Gastroesophageal sphincter (tissue), 4 donors: ENCODE data around the gene MOCOS. TPM values are rescaled to one million over a fixed set of nuclear protein-coding genes. Genes with fewer than 3 reads are reported as not detected.
"Not testable (repeated sequence)": the region's sequence is repeated elsewhere in the genome, so short reads cannot be mapped to it uniquely, and the experiment has no call there.

Source experiments
- ATAC-seq: fragments of 150-250 bp; one replicate; pipeline ENCODE4 v1.9.1; 2016; ENCODE audit warnings: mild to moderate bottlenecking, moderate library complexity
- H3K27ac ChIP-seq, 4 donors: fragments of 200-600 bp; sonication (generic) in 3 of 4; 1 replicate in 3 of 4; 2 replicates in 1 of 4; pipeline ENCODE4 v1.5.1; 2016 to 2019
- H3K27me3 ChIP-seq: fragments of 200-600 bp; sonication (generic); one replicate; pipeline ENCODE4 v1.5.1; 2019
- H3K36me3 ChIP-seq, 2 donors: fragments of 200-600 bp; sonication (generic); one replicate each; pipeline ENCODE4 v1.5.1; 2019; ENCODE audit warnings: control low read depth in 1 of 2
- H3K4me1 ChIP-seq, 3 donors: fragments of 200-600 bp; sonication (generic); 1 replicate in 2 of 3; 2 replicates in 1 of 3; pipeline ENCODE4 v1.5.1; 2016 to 2019; ENCODE audit warnings: control low read depth in 2 of 3
- H3K4me3 ChIP-seq, 2 donors: fragments of 200-600 bp; sonication (generic); one replicate each; pipeline ENCODE4 v1.5.1; 2019; ENCODE audit warnings: mild to moderate bottlenecking in 1 of 2, moderate library complexity in 1 of 2
- H3K9me3 ChIP-seq, 3 donors: fragments of 200-600 bp; sonication (generic); one replicate each; pipeline ENCODE4 v1.5.1; 2017 to 2019; ENCODE audit warnings: control low read depth in 2 of 3
- EP300 ChIP-seq: sonication (generic); formaldehyde crosslinking; IDR thresholded peaks from one replicate; pipeline ENCODE4 v1.6.1; 2017; ENCODE audit warnings: antibody characterized with exemption, mild to moderate bottlenecking
- POLR2A ChIP-seq, 2 donors: fragments of 450-650 bp; IDR thresholded peaks; one replicate each; pipeline ENCODE4 v1.6.1; 2017; ENCODE audit warnings: antibody characterized with exemption in 2 of 2, mild to moderate bottlenecking in 2 of 2, moderate library complexity in 1 of 2
- POLR2AphosphoS5 ChIP-seq: sonication (generic); formaldehyde crosslinking; IDR thresholded peaks from one replicate; pipeline ENCODE4 v1.6.1; 2017; ENCODE audit warnings: antibody characterized with exemption
- WGBS, 2 donors: methylation state at CpG; one replicate each; pipeline ENCODE4 v1.1.5; 2018; ENCODE audit warnings: low coverage in 1 of 2; 5-methylcytosine and 5-hydroxymethylcytosine counted together
- total RNA-seq, 4 donors: library from RNA; depleted of rRNA; stranded (reverse); fragments of >200 nt; gene quantifications; one replicate each; pipeline ENCODE4 v1.1.0, GENCODE V29; 2016
- TF ChIP-seq, protein P1 (sequence below), 4 experiments: fragments of 200-600 bp in 2 of 4; fragments of 450-650 bp in 2 of 4; sonication (generic) in 1 of 4; IDR thresholded peaks; one replicate each; pipeline ENCODE4 v1.5.1; 2017 to 2019; ENCODE audit warnings: antibody characterized with exemption in 4 of 4, mild to moderate bottlenecking in 2 of 4, moderate library complexity in 2 of 4

Gene MOCOS
- total RNA-seq, 4 donors from 2014 or later, result 1.3 to 2.1 (median 1.7) TPM

DNA sequence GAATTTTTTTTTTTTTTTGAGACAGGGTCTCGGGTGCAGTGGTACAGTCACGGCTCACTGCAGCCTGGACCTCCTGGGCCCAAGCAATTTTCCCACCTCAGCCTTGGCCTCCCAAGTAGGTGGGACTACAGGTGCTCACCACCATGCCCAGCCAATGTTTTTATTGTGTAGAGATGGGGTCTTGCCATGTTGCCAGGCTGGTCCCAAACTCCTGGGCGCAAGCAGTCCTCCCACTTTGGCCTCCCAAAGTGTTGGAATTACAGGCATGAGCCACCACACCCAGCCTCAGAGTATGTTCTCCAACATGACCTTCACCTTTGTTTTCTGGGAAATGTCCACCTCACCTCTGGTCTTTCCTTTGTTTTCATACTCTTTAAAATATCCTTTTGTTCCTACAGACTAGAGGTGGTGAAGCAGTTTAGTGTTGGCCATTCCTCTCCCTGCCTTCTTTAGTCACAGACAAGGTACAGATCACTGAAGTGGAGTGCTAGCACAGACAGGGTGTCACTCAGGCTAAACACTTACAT is 19.5 kb upstream of the MOCOS start:
- Histone ChIP-seq H3K27ac (no peak overlapping the region), H3K9me3 (no peaks in the 10 kb centered on the region), H3K36me3 (peaks cover 4 to 98% of the 10 kb centered on the region in 2 donors), H3K4me1 (no peaks in the 10 kb centered on the region), H3K4me3 (no peak overlapping the region), H3K27me3 (no peaks in the 10 kb centered on the region)
- no peak for TF ChIP-seq POLR2AphosphoS5
- no peak for TF ChIP-seq EP300
- TF ChIP-seq, protein P1, sequence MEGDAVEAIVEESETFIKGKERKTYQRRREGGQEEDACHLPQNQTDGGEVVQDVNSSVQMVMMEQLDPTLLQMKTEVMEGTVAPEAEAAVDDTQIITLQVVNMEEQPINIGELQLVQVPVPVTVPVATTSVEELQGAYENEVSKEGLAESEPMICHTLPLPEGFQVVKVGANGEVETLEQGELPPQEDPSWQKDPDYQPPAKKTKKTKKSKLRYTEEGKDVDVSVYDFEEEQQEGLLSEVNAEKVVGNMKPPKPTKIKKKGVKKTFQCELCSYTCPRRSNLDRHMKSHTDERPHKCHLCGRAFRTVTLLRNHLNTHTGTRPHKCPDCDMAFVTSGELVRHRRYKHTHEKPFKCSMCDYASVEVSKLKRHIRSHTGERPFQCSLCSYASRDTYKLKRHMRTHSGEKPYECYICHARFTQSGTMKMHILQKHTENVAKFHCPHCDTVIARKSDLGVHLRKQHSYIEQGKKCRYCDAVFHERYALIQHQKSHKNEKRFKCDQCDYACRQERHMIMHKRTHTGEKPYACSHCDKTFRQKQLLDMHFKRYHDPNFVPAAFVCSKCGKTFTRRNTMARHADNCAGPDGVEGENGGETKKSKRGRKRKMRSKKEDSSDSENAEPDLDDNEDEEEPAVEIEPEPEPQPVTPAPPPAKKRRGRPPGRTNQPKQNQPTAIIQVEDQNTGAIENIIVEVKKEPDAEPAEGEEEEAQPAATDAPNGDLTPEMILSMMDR (IDR thresholded peaks at IDR 0.05), result no peak
- TF ChIP-seq POLR2A (IDR thresholded peaks at IDR 0.05), result no peak
- no peak for ATAC-seq
- 98 to 100% methylated on average over 2 to 3 of the region's 3 CpGs for WGBS, 2 donors

DNA sequence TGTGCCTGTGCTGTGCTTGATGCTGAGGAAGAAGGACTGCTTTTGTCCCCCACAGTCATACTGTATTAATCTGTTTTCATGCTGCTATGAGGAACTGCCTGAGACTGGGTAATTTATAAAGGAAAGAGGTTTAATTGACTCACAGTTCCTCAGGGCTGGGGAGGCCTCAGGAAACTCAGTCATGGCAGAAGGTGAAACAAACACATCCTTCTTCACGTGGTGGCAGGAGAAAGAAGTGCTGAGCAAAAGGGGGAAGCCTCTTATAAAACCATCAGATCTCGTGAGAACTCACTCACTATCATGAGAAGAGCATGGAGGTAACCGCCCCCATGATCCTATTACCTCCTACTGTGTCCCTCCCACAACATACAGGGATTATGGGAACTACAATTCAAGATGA is 19.0 kb upstream of the MOCOS start:
- not testable (repeated sequence) for H3K27me3 ChIP-seq, ATAC-seq, H3K4me3 ChIP-seq, H3K4me1 ChIP-seq, H3K9me3 ChIP-seq, H3K27ac ChIP-seq
- 84% methylated on average over 3 of the region's 3 CpGs; no CpG with 5 or more reads in 1 of the 2 donors for WGBS, 2 donors
- H3K36me3 ChIP-seq, result peaks cover 4 to 100% of the 10 kb centered on the region in 2 donors

DNA sequence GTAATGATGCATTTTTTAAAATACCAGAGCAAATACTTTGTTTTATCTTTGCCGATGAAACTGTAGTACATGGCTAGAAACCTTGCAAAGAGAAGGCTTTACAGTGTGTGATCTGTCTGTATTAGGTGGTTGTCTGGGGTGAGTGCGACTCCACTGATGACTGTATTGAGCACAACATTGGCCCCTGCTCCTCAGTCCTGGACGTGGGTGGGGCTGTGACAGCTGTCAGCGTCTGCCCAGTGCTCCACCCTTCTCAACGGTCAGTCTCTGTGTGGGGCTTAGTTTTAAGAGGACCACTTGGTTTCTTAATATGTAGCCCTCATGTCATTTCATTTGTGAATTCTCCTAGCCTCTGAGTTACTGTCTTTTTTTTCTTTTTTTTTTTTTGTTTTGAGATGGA is 17.4 kb upstream of the MOCOS start:
- H3K4me1 ChIP-seq, result no peaks in the 10 kb centered on the region
- no peaks in the 10 kb centered on the region for H3K9me3 ChIP-seq
- H3K36me3 ChIP-seq, result peaks cover 4 to 100% of the 10 kb centered on the region in 2 donors
- no peak for ATAC-seq
- H3K4me3 ChIP-seq, result no peak overlapping the region
- 81 to 85% methylated on average over 4 to 5 of the region's 5 CpGs for WGBS, 2 donors
- H3K27me3 ChIP-seq, result no peaks in the 10 kb centered on the region
- H3K27ac ChIP-seq, result no peak overlapping the region
- no peak for TF ChIP-seq EP300
- no peak for TF ChIP-seq POLR2AphosphoS5
- TF ChIP-seq, protein P1 (IDR thresholded peaks at IDR 0.05), result no peak
- TF ChIP-seq POLR2A (IDR thresholded peaks at IDR 0.05), result no peak

DNA sequence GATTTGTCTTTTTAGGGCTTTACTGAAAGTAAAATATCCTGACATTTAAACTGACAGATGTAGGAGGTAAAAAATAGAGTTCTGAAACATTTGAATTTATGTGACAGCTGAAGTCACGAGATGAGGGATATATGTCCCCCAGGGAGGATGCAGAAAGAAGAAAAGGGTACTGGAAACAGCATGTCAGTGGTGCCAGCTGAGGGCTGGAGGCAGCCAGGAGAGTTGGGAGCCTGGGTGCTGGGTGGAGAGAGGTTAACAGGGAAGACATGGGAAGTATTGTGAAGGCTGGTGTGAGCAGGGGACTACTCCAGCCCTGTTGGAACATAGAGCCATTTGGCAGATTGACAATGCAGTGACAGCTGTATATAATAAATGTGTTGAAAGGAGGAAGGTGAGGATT is 11.8 kb upstream of the MOCOS start:
- Histone ChIP-seq H3K4me1 (peaks cover 4 to 12% (median 10%) of the 10 kb centered on the region in 3 donors), H3K9me3 (no peaks in the 10 kb centered on the region), H3K4me3 (no peak overlapping the region), H3K27ac (no peak overlapping the region), H3K27me3 (no peaks in the 10 kb centered on the region), H3K36me3 (peaks cover 0 to 70% of the 10 kb centered on the region in 2 donors)
- no peak for ATAC-seq
- whole genome bisulfite sequencing, 2 donors, result 100% methylated on average over 1 of the region's 1 CpG; no CpG with 5 or more reads in 1 of the 2 donors
- no peak for TF ChIP-seq POLR2AphosphoS5
- TF ChIP-seq, protein P1 (IDR thresholded peaks at IDR 0.05), result no peak
- no peak for TF ChIP-seq POLR2A (IDR thresholded peaks at IDR 0.05)
- no peak for TF ChIP-seq EP300

DNA sequence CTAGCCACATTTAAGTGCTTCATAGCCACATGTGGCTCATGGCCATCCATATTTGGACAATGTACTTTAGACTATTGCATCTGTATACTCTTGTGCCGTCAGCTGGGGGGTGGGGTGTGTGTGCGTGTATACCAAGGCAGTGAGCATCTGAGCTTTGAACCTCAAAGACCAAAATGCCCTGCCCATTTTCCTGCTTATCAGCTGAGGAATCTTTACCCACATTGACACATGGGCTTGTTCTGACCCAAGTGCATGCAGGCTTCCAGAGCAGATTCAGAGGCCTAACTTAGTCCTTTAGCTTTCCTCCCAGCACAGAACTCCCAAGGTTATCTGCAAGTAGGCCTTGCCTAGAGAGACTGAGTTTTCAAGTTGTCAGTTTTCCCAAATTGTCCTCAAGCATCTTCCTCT is 11.1 kb upstream of the MOCOS start:
- Histone ChIP-seq H3K27me3 (no peaks in the 10 kb centered on the region), H3K9me3 (no peaks in the 10 kb centered on the region), H3K36me3 (peaks cover 0 to 63% of the 10 kb centered on the region in 2 donors), H3K4me3 (no peak overlapping the region), H3K4me1 (peaks cover 5 to 17% (median 11%) of the 10 kb centered on the region in 3 donors), H3K27ac (no peak overlapping the region)
- TF ChIP-seq, protein P1 (IDR thresholded peaks at IDR 0.05), result no peak
- no peak for TF ChIP-seq POLR2A (IDR thresholded peaks at IDR 0.05)
- no peak for TF ChIP-seq POLR2AphosphoS5
- TF ChIP-seq EP300, result no peak
- ATAC-seq, result no peak
- WGBS, 2 donors, result 87 to 100% methylated on average over 2 of the region's 2 CpGs
